Measurements from ENCODE around the gene ANKRD12.

The ANKRD12 gene

GRCh38 chr18:9296233-9297006, 159.8 kb downstream of the ANKRD12 start:
- no peak for DNase-seq

DNA sequence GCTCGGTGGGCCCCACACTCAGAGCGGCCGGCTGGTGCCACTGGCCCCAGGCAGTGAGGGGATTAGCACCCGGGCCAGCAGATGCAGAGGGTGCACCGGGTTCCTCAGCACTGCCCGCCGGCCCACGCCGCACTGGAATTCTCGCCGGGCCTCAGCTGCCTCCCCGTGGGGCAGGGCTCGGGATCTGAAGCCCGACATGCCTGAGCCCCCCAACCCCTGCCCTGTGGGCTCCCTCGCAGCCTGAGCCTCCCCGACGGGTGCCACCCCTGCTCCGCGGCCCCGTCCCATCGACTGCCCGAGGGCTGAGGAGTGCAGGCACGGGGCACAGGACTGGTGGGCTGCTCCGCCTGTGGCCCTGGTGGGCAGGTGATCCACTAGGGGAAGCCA, 160.4 kb downstream of the ANKRD12 start:
- no peak for DNase-seq

DNA sequence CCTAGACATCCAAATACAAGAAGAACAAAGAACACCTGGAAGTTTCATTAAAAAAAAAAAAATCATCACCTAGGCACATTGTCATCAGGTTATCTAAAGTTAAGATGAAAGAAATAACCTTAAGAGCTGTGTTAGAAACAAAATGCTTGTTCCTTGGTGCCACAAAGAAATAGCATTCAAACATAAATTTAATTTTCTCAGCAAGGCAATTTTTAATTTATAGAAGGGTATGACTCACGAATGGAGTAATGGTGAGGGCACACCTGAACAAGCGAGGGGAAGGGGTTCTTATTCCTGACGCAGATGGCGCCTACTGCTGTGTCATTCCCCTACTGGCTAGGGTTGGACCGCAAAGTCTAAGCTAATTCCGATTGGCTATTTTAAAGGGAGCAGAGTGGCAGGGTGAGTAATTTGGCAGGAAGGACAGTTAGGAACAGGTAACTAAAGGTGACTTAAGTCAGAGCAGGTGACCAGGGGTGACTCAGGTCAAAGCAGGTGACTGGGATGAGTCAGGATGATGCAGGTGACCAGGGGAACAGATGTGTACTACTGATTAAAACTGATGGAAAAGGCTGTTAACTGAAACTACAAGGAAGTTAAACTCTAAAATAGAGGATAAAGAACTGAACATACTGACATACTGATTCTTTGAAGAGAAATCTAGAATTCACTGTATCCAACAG, 167.9 kb downstream of the ANKRD12 start:
- DNase-seq = no peak

DNA sequence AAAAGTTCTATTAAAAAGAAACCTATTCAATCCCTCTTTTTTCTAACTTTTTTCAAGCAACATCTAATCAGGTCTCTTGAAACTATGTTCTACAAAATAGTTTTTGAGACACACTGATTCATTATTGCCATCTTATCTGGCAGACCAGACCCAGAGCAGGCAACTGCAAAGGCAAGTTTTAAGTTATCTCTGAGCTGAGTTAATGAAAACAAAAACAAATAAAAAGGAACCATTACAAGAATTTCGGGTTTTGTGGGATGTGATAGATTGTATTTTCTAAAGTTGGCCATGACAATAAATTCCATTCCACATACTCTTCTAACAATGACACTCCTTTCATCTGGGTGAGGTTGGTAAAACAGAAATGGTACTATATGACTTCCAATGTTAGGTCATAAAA, 182.8 kb downstream of the ANKRD12 start:
- no peak for DNase-seq

DNA sequence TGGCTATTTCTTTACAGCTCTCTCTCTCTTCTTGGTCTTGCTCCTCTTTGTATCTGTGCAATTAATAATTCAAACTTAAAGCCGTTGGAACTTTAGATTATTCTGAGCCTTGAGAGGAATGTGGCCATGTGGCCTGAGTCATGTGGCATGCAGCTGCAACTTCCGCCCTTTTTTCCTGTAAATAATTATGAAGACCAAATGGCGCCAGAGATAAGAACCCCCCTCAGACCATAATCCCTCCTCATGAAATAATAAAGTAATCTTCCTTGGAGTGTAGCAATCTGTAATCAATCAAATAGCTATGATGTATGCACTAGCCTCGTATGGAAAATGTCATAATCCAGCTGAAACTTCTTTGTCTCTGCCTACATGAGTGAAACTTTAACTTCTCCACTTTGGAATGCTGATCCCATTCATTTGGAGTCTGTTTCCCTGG, 184.5 kb downstream of the ANKRD12 start:
- DNase-seq = no peak

GRCh38 chr18:9321736-9322135, 185.2 kb downstream of the ANKRD12 start:
- no peak for DNase-seq

GRCh38 chr18:9322744-9323143, 186.2 kb downstream of the ANKRD12 start:
- no peak for DNase-seq

DNA sequence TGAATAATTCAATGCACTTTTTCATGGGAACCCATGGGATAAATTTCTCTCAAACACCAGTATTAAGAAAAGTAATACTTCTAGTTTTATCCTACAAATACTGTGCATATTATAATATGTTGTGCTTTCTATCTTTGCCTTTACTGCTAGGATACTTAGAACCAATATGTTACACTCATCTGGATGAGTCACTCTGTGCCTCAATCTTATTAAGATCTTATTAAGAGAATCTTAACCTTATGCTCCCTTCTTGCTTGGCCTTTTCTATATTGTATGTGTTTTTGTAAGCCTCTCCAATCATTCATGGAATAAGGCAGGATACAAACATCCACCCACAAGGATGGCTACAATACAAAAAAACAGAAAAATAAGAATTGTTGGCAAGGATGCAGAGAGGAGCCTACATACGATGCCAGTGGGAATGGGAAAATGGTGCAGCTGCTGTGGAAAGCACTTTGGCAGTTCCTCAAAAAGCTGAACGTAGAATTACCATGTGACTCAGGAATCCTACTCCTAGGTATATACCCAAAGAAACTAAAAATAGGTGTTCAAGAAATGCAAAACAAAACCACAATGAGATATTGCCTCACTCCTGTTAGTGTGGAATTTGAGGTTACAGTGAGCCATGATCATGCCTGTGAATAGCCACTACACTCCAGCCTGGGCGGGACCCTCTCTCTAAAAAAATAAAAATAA, 187.3 kb downstream of the ANKRD12 start:
- DNase-seq = no peak

GRCh38 chr18:9325716-9326115, 189.1 kb downstream of the ANKRD12 start:
- no peak for DNase-seq

DNA sequence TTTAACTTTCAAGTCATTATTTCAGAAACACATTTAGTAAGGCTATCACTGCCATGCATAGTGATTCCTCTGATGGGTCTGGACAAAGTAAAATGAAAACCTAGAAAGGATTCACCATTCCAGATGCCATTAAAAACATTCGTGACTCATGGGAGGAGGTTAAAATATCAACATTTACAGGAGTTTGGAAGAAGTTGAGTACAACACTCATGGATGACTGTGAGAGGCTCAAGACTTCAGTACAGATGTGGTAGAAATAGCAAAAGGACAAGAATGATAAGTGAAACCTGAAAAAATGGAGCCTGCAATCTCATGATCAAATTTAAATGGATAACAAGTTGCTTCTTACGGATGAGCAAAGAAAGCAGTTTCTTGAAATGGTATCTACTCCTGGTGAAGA, 192.2 kb downstream of the ANKRD12 start:
- DNase-seq = no peak

GRCh38 chr18:9329471-9329870, 192.9 kb downstream of the ANKRD12 start:
- no peak for DNase-seq

GRCh38 chr18:9330419-9330818, 193.8 kb downstream of the ANKRD12 start:
- no peak for DNase-seq

DNA sequence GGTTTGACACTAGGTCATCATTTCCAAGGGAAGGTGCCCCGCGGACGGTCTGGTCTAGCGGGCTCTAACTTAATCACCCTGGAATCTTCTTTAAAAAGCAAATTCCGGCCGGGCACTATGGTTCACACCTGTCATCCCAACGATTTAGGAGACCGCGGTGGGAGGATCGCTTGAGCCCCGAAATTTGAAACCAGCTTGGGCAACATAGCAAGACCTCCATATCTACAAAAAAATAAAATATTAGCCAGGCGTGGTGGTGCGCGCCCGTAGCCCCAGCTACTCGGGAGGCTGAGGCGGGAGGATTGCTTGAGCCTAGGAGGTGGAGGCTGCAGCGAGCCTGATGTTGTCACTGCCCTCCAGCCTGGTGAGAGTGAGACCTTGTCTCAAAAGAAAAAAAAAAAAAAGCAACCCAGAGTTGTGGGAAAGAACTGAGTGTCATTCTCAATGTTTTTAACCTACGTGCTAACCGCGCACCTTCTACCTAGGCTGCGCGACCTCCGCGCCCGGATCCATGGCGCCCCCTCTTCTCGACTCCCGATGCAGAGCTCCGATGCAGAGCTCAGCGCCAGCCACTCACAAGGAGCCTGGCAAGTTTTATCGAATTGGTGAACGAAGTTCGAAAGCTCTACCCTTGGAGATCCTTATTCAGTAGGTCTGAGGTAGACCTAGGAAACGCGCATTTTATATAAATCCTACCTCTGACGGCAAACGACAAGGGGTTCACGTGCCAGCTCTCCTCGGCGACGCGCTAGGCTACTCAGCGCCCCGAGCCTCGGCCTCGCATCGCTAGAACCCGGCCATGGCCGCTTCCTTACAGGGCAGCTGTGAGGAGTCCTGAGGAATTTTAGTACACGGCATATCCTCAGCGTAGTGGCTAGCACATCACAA, 197.1 kb downstream of the ANKRD12 start:
- DNase-seq = no peak

DNA sequence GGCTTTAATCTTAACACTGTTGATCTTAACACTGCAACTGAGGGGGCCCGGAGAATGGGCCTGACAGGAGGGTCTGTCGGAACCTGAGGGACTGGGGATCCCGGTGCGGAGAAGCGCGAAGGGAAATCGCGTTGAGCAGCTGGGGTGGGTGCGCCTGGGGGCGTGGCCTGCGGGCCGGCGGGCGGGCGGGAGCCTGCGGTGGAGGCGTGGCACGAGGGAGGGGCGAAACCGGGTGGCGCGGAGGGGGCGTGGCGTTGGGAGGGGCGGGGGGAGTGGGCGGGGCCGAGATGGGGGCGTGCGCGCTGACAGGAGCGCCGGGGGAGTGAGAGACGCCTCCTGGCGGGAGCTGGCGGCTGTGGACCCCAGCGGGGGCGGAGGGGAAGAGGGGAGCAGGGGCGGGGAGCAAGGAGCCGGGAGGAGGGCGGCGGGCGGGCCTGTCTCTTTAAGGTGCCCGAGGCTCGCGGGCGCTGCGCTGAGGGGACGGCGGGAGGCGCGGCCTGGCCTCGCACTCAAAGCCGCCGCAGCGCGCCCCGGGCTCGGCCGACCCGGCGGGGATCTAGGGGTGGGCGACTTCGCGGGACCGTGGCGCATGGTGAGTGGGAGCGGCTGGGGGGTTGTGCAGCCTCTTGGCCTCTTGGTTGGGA, 197.9 kb downstream of the ANKRD12 start, which contains the start of gene TWSG1:
Gene TWSG1, plus strand, starts transcription at position 445 of the 644 bp plus-strand sequence. CDS start 2,457 bp downstream, outside the sequence.
- DNase-seq = peak; percentile 94 to 96

DNA sequence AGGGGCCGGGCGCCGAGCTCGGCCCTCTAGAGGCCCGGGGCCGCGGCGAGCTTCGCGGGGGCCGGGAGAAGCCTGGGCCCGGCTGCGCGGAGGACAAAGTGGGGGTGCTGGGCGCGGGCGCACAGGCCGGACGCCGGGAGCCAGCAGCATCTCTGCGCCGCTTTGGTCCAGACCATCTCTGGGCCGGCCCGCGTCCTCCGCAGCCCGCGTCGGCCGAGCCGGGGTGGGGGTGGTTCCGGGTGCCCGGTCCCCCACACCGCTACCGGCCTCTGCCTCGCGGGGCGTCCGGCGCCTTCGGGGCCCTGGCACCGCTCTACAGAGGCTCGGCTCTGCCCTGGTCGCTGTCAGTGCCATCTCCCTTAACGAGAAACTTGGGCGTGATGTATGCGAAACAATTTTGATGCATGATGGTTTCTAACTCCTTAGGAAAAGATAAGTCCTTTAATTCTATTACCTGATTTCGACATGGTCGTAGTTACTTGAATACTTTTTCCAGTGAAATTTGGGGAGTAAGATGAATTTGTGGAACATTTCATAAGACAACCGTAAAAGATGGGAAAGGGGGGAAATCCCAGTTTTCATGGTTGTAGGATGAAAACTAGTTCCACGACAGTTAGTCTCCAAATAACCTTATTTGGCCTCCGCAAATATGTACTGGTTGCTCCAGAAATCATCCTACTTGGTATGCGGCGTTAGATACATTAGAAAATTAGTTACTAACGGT, 198.6 kb downstream of the ANKRD12 start:
- DNase-seq = peak; percentile 31 to 50

All from CD4-positive, alpha-beta T cell treated with Interferon alpha-2 for 1 hour (primary cell).